B cell (primary cell): Measurements from ENCODE around the gene NOXA1. TPM values are rescaled to one million over a fixed set of nuclear protein-coding genes. Genes with fewer than 3 reads are reported as not detected.
"Not testable (repeated sequence)": the region's sequence is repeated elsewhere in the genome, so short reads cannot be mapped to it uniquely, and the experiment has no call there.

Experiments
- ATAC-seq: fragments of 200-7000 bp; cut with Tn5 transposase; one replicate; pipeline ENCODE4 v1.10.0; 2021; ENCODE audit warnings: low read depth, mild to moderate bottlenecking, moderate number of reproducible peaks, moderate library complexity
- CTCF ChIA-PET: fragments of 350-600 bp; sonication (Branson Sonifier 250); formaldehyde crosslinking; loops from one replicate; lab custom pipeline; 2021; ENCODE audit warnings: antibody characterized with exemption, inconsistent platforms; lab: Charles Lee
- POLR2A ChIA-PET: fragments of 350-600 bp; sonication (Branson Sonifier 250); formaldehyde crosslinking; loops from one replicate; lab custom pipeline; 2021; ENCODE audit warnings: antibody characterized with exemption; lab: Charles Lee
- DNase-seq: peaks from one replicate; pipeline ENCODE4 v3.0.0; 2013
- H2AFZ ChIP-seq: 2 replicates; pipeline ENCODE4 v1.6.1; 2012; ENCODE audit warnings: mild to moderate bottlenecking, low read depth, low read length; ENCODE audit not compliant: insufficient read depth, poor library complexity, severe bottlenecking
- H3K27ac ChIP-seq, 2 donors: 1 replicate in 1 of 2; 2 replicates in 1 of 2; pipeline ENCODE4 v1.5.1; 2012 to 2013; ENCODE audit warnings: low read length in 2 of 2, mild to moderate bottlenecking in 2 of 2, moderate library complexity in 1 of 2
- H3K27me3 ChIP-seq, 4 experiments: fragments of 200-600 bp in 1 of 4; sonication (generic) in 1 of 4; replicated peaks in 1 of 4; 1 replicate in 2 of 4; 2 replicates in 2 of 4; pipeline versions ENCODE4 v1.6.1 to v1.7.0; 2013 to 2016; ENCODE audit warnings: low read length in 3 of 4, mild to moderate bottlenecking in 2 of 4, mixed read lengths in 1 of 4, moderate library complexity in 1 of 4; ENCODE audit not compliant: insufficient read depth in 4 of 4, control insufficient read depth in 3 of 4; ENCODE audit errors: control extremely low read depth in 1 of 4
- H3K36me3 ChIP-seq, 2 experiments: replicated peaks in 1 of 2; 1 replicate in 1 of 2; 2 replicates in 1 of 2; pipeline versions ENCODE4 v1.6.1 to v1.7.1; 2013; ENCODE audit warnings: low read length in 1 of 2; ENCODE audit not compliant: insufficient read depth in 2 of 2, control insufficient read depth in 1 of 2; ENCODE audit errors: control extremely low read depth in 1 of 2, extremely low read depth in 1 of 2
- H3K4me1 ChIP-seq, 2 donors: fragments of 200-600 bp in 1 of 2; sonication (generic) in 1 of 2; 1 replicate in 1 of 2; 2 replicates in 1 of 2; pipeline versions ENCODE4 v1.5.1 to v1.6.1; 2013 to 2017; ENCODE audit warnings: low read length in 2 of 2; ENCODE audit not compliant: control insufficient read depth in 2 of 2, insufficient read depth in 2 of 2
- H3K4me2 ChIP-seq: replicated peaks from 2 replicates; pipeline ENCODE3; 2012; ENCODE audit warnings: mild to moderate bottlenecking, low read depth, low read length; ENCODE audit not compliant: poor library complexity, severe bottlenecking
- H3K4me3 ChIP-seq, 5 experiments: fragments of 200-600 bp in 1 of 5; sonication (generic) in 1 of 5; 1 replicate in 3 of 5; 2 replicates in 2 of 5; pipeline versions ENCODE4 v1.5.1 to v1.7.0; 2011 to 2016; ENCODE audit warnings: low read length in 4 of 5, mild to moderate bottlenecking in 4 of 5, low read depth in 2 of 5, control low read depth in 1 of 5, moderate library complexity in 1 of 5; ENCODE audit not compliant: insufficient read depth in 1 of 5; ENCODE audit errors: control extremely low read depth in 1 of 5, extremely low read depth in 1 of 5
- H3K79me2 ChIP-seq: fragments of 200-600 bp; sonication (generic); one replicate; pipeline ENCODE4 v1.6.0; 2016; ENCODE audit warnings: low read length; ENCODE audit not compliant: control insufficient read depth, insufficient read depth
- H3K9ac ChIP-seq: fragments of 200-600 bp; sonication (generic); 2 replicates; pipeline ENCODE4 v1.6.1; 2017; ENCODE audit warnings: mild to moderate bottlenecking, low read length, moderate library complexity
- H3K9me3 ChIP-seq, 3 donors: one replicate each; pipeline versions ENCODE4 v1.6.1 to v1.7.1; 2013; ENCODE audit warnings: low read length in 2 of 3; ENCODE audit not compliant: control insufficient read depth in 2 of 3, insufficient read depth in 1 of 3; ENCODE audit errors: control extremely low read depth in 1 of 3
- H4K20me1 ChIP-seq: 2 replicates; pipeline ENCODE4 v1.6.0; 2012; ENCODE audit warnings: mild to moderate bottlenecking, low read length; ENCODE audit not compliant: insufficient read depth, control insufficient read depth, poor library complexity, severe bottlenecking
- H3K27ac Mint-ChIP-seq: one replicate; pipeline ENCODE4 v1.8.0; 2021; ENCODE audit warnings: mixed read lengths
- H3K27me3 Mint-ChIP-seq: one replicate; pipeline ENCODE4 v1.8.0; 2021; ENCODE audit warnings: mixed read lengths
- H3K4me1 Mint-ChIP-seq: one replicate; pipeline ENCODE4 v1.8.0; 2021; ENCODE audit warnings: mixed read lengths
- H3K4me3 Mint-ChIP-seq: one replicate; pipeline ENCODE4 v1.8.0; 2021; ENCODE audit warnings: mixed read lengths
- H3K9me3 Mint-ChIP-seq: one replicate; pipeline ENCODE4 v1.8.0; 2022; ENCODE audit warnings: mixed read lengths; ENCODE audit not compliant: insufficient read depth
- CTCF ChIP-seq: fragments of 200-600 bp; IDR thresholded peaks from one replicate; pipeline ENCODE4 v1.8.0; 2022; ENCODE audit warnings: antibody characterized with exemption, mild to moderate bottlenecking
- EZH2 ChIP-seq: IDR thresholded peaks from 2 replicates; pipeline ENCODE4 v1.6.1; 2012; ENCODE audit warnings: borderline replicate concordance, low read depth, mild to moderate bottlenecking, moderate library complexity, low read length; ENCODE audit not compliant: insufficient read depth, poor library complexity, severe bottlenecking
- WGBS: methylation state at CpG from one replicate; pipeline ENCODE4 v1.1.5; 2013; ENCODE audit warnings: missing lambda C conversion rate; ENCODE audit not compliant: insufficient coverage; 5-methylcytosine and 5-hydroxymethylcytosine counted together
- intact Hi-C: fragments of 100-400 bp; cut with micrococcal nuclease; formaldehyde crosslinking; loops from one replicate; pipeline ENCODE4 v1.10.0; 2022
- polyA plus RNA-seq: library from polyadenylated mRNA; depleted of rRNA; stranded (reverse); fragments of >200 nt; gene quantifications from 2 replicates; pipeline ENCODE4 v1.2.3, GENCODE V29; 2012
- total RNA-seq, 2 donors: library from RNA; stranded (reverse); fragments of 120-200 nt in 1 of 2; gene quantifications; 1 replicate in 1 of 2; 2 replicates in 1 of 2; pipeline versions ENCODE4 v1.2.3 to v1.2.4, GENCODE V29; 2013 to 2022

Gene NOXA1
- total and polyA plus RNA-seq, 2 donors (not counting 1 experiment from before 2014, with no cell fraction given), result 5.7 to 7.7 TPM

GRCh38 chr9:137386507-137387113, 36.6 kb upstream of the NOXA1 start:
- DNase-seq, result not testable (repeated sequence)

DNA sequence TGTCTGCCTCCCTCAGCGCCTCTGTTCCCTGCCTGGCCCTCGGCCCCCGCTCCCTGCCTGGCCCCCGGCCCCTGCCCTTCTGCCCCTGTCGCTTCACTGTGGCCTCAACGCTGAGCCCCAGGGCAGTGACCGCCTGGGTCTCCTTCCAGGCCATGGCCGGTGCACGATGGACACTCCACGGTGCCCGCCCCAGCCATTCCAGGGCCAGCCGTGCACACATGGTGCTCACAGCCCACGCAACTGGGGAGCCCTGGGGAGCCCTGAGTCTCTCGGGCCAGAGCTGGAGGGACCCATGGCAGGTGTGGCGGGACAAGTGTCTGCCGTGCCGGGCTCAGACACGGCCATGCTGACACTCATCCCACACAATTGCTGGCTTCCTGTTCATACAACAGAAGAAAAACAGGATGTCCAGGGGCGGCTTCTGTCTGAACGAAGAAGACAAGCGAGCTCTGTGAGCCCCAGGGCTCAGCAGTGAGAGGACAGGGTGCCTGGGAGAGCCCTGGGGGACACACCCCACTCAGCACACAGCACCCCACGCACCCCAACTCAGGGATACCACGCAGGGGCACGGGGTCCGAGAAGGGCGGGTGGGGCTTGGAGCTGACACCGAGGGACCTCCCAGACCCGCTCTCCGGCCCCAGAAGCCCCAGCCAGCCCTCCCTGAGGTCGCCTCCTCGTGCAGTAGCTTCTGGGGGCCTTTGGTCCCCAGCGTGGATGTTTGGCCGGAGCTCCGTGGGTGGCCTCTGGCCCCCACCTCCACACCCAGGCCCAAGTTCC, 35.9 kb upstream of the NOXA1 start:
- Histone ChIP-seq H3K36me3 (peaks cover 0 to 4% of the 10 kb centered on the region in 2 experiments), H3K79me2 (peaks cover 2% of the 10 kb centered on the region), H3K9ac (no peak overlapping the region), H3K4me2 (peak overlapping the region; percentile 68), H3K4me3 (peak overlapping the region in 1 of 5 experiments; percentile 20), H3K27ac (peak overlapping the region in 1 of 2 donors; percentile 61), H4K20me1 (no peaks in the 10 kb centered on the region), H3K27me3 (no peaks in the 10 kb centered on the region), H3K4me1 (peaks cover 9 to 13% of the 10 kb centered on the region in 2 donors), H2AFZ (peak overlapping the region; percentile 54), H3K9me3 (no peaks in the 10 kb centered on the region)
- H3K27me3 Mint-ChIP-seq, result no peaks in the 10 kb centered on the region
- CTCF ChIA-PET, result no interaction called here
- no peak overlapping the region for H3K4me3 Mint-ChIP-seq
- ATAC-seq (no peak), DNase-seq (no peak)
- no peak for TF ChIP-seq EZH2
- no peak for TF ChIP-seq CTCF
- POLR2A ChIA-PET, result no interaction called here
- intact Hi-C loops, result no loop called here
- peaks cover 3% of the 10 kb centered on the region for H3K4me1 Mint-ChIP-seq
- WGBS, result 62% methylated on average over 34 of the region's 34 CpGs
- no peak overlapping the region for H3K27ac Mint-ChIP-seq
- H3K9me3 Mint-ChIP-seq, result no peaks in the 10 kb centered on the region

More at GRCh38 chr9:137386507-137387113, 36.6 kb upstream of the NOXA1 start:
- H3K4me3 Mint-ChIP-seq, intact Hi-C loops, H3K27ac ChIP-seq, H3K36me3 ChIP-seq, ATAC-seq, H2AFZ ChIP-seq, H3K4me3 ChIP-seq, H3K9me3 Mint-ChIP-seq, POLR2A ChIA-PET, H3K4me1 Mint-ChIP-seq, H3K9me3 ChIP-seq, H3K9ac ChIP-seq, H3K79me2 ChIP-seq, CTCF ChIA-PET, H3K27ac Mint-ChIP-seq, H4K20me1 ChIP-seq, H3K27me3 ChIP-seq, H3K27me3 Mint-ChIP-seq: not testable (repeated sequence)
- 75% methylated on average over 11 of the region's 12 CpGs for WGBS
- H3K4me2 ChIP-seq, result peak overlapping the region; percentile 68
- H3K4me1 ChIP-seq, result peaks cover 9 to 13% of the 10 kb centered on the region in 2 donors
